ENCODE results near the gene ZBTB48.

The ZBTB48 gene

GRCh38 chr1:6586404-6586816 is 6.6 kb downstream of the ZBTB48 start:
- Histone ChIP-seq H3K36me3 (replicated peaks; ENCODE audit: insufficient read depth, low read length) (no peaks in the 10 kb centered on the region), H3K4me3 (ENCODE audit: low read length) (no peak overlapping the region), H3K4me1 (ENCODE audit: low read length) (no peaks in the 10 kb centered on the region; the same call in 1 of the 2 replicates), H3K9ac (ENCODE audit: low read length) (no peak overlapping the region), H3F3A (ENCODE audit: insufficient read depth, low read length) (no peaks in the 10 kb centered on the region; the same call in 1 of the 2 replicates), H3K9me3 (replicated peaks; ENCODE audit: insufficient read depth, low read length) (no peaks in the 10 kb centered on the region), H3K27me3 (replicated peaks; ENCODE audit: insufficient read depth, low read length) (no peaks in the 10 kb centered on the region), H3K4me2 (ENCODE audit: low read depth, low read length) (no peak overlapping the region), H2AFZ (ENCODE audit: low read length) (no peak overlapping the region), H4K20me1 (ENCODE audit: insufficient read depth, low read length) (no peaks in the 10 kb centered on the region), H3K9me2 (replicated peaks; ENCODE audit: insufficient read depth, low read length) (no peaks in the 10 kb centered on the region), H3K27ac (ENCODE audit: low read length) (no peak overlapping the region), H3K79me2 (ENCODE audit: low read length) (peaks cover 13% of the 10 kb centered on the region)
- no peak for DNase-seq
- TF ChIP-seq EZH2 (optimal IDR thresholded peaks at IDR 0.05; ENCODE audit: low read depth, low read length): no peak

- Histone ChIP-seq H3K4me3 (ENCODE audit: low read length) (no peak overlapping the region), H3K9me3 (replicated peaks; ENCODE audit: insufficient read depth, low read length) (no peaks in the 10 kb centered on the region), H3K4me1 (ENCODE audit: low read length) (no peaks in the 10 kb centered on the region), H2AFZ (ENCODE audit: low read length) (no peak overlapping the region), H3K36me3 (replicated peaks; ENCODE audit: insufficient read depth, low read length) (no peaks in the 10 kb centered on the region), H3K9ac (ENCODE audit: low read length) (no peak overlapping the region), H3K27ac (ENCODE audit: low read length) (no peak overlapping the region), H4K20me1 (ENCODE audit: insufficient read depth, low read length) (no peaks in the 10 kb centered on the region), H3F3A (ENCODE audit: insufficient read depth, low read length) (no peaks in the 10 kb centered on the region; the same call in 1 of the 2 replicates), H3K79me2 (ENCODE audit: low read length) (peaks cover 13% of the 10 kb centered on the region; the same call in 1 of the 2 replicates), H3K4me2 (ENCODE audit: low read depth, low read length) (no peak overlapping the region), H3K9me2 (replicated peaks; ENCODE audit: insufficient read depth, low read length) (no peaks in the 10 kb centered on the region), H3K27me3 (replicated peaks; ENCODE audit: insufficient read depth, low read length) (no peaks in the 10 kb centered on the region)
- TF ChIP-seq EZH2 (optimal IDR thresholded peaks at IDR 0.05; ENCODE audit: low read depth, low read length) (no peak), EZH2phosphoT487 (IDR thresholded peaks at IDR 0.05; ENCODE audit: low read length) (no peak)
- TF ChIP-seq, protein P1, sequence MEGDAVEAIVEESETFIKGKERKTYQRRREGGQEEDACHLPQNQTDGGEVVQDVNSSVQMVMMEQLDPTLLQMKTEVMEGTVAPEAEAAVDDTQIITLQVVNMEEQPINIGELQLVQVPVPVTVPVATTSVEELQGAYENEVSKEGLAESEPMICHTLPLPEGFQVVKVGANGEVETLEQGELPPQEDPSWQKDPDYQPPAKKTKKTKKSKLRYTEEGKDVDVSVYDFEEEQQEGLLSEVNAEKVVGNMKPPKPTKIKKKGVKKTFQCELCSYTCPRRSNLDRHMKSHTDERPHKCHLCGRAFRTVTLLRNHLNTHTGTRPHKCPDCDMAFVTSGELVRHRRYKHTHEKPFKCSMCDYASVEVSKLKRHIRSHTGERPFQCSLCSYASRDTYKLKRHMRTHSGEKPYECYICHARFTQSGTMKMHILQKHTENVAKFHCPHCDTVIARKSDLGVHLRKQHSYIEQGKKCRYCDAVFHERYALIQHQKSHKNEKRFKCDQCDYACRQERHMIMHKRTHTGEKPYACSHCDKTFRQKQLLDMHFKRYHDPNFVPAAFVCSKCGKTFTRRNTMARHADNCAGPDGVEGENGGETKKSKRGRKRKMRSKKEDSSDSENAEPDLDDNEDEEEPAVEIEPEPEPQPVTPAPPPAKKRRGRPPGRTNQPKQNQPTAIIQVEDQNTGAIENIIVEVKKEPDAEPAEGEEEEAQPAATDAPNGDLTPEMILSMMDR (IDR thresholded peaks at IDR 0.05; ENCODE audit: low read length): no peak
- peak; percentile 17 for DNase-seq
Observed at GRCh38 chr1:6587261-6588005, 7.6 kb downstream of the ZBTB48 start.

DNA sequence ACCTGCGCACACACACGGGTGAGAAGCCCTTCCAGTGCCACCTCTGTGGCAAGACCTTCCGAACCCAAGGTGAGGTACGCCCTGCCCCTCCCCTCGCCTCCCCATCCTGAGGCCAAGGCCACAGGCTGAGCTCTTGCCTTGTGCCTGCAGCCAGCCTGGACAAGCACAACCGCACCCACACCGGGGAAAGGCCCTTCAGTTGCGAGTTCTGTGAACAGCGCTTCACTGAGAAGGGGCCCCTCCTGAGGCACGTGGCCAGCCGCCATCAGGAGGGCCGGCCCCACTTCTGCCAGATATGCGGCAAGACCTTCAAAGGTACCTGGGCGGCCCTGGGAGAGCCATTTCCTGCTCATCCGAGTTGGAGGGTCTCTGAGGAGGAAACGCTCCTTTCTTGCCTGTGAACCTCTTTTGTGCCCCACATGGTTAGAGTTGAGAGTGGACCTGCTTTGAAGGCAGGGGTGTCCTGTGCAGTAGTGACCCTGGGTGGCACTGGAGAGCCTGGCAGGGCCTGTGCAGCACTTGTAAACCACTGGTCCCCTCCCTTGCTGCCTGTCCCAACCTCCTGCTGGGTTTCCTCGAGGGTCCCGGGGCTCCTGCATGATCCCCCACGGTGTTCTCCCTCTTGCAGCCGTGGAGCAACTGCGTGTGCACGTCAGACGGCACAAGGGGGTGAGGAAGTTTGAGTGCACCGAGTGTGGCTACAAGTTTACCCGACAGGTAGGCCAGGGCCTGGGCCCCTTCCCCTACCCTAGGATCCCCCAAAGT is 8.5 kb downstream of the ZBTB48 start:
- H3K4me2 ChIP-seq (ENCODE audit: low read depth, low read length): no peak overlapping the region
- no peaks in the 10 kb centered on the region for H4K20me1 ChIP-seq (ENCODE audit: insufficient read depth, low read length)
- no peaks in the 10 kb centered on the region for H3K9me3 ChIP-seq (replicated peaks; ENCODE audit: insufficient read depth, low read length)
- no peaks in the 10 kb centered on the region for H3K4me1 ChIP-seq (ENCODE audit: low read length)
- H3K27me3 ChIP-seq (replicated peaks; ENCODE audit: insufficient read depth, low read length): no peaks in the 10 kb centered on the region
- H3F3A ChIP-seq (ENCODE audit: insufficient read depth, low read length): no peaks in the 10 kb centered on the region; the same call in 1 of the 2 replicates
- peaks cover 14% of the 10 kb centered on the region for H3K79me2 ChIP-seq (ENCODE audit: low read length)
- H3K9ac ChIP-seq (ENCODE audit: low read length): no peak overlapping the region
- no peak overlapping the region for H2AFZ ChIP-seq (ENCODE audit: low read length)
- no peak for DNase-seq
- no peaks in the 10 kb centered on the region for H3K9me2 ChIP-seq (replicated peaks; ENCODE audit: insufficient read depth, low read length)
- H3K36me3 ChIP-seq (replicated peaks; ENCODE audit: insufficient read depth, low read length): no peaks in the 10 kb centered on the region
- TF ChIP-seq EZH2phosphoT487 (IDR thresholded peaks at IDR 0.05; ENCODE audit: low read length) (no peak), EZH2 (optimal IDR thresholded peaks at IDR 0.05; ENCODE audit: low read depth, low read length) (no peak)
- TF ChIP-seq, protein P1 (IDR thresholded peaks at IDR 0.05; ENCODE audit: low read length): no peak
- no peak overlapping the region for H3K27ac ChIP-seq (ENCODE audit: low read length)
- no peak overlapping the region for H3K4me3 ChIP-seq (ENCODE audit: low read length)

Measured in MM.1S (cell line).